SK-N-MC (cell line): ENCODE results near the gene TLR3.
A peak's percentile ranks its signal among the peaks of the same experiment; 100 is the strongest.

Source experiments
- DNase-seq: peaks from one replicate; pipeline ENCODE4 v3.0.0-alpha.2; 2011; ENCODE audit warnings: low read depth, low spot score
- H3K27ac ChIP-seq: fragments of 200-600 bp; sonication (generic); 2 replicates; pipeline ENCODE4 v1.5.1; 2016; ENCODE audit warnings: mixed run types
- H3K36me3 ChIP-seq: fragments of 200-600 bp; sonication (generic); 2 replicates; pipeline ENCODE4 v1.6.1; 2017; ENCODE audit warnings: antibody characterized with exemption, low read length, mixed read lengths; ENCODE audit not compliant: insufficient read depth
- H3K4me3 ChIP-seq: fragments of 200-600 bp; sonication (generic); 2 replicates; pipeline ENCODE4 v1.5.1; 2016
- H3K9ac ChIP-seq: fragments of 200-600 bp; sonication (generic); 2 replicates; pipeline ENCODE4 v1.8.0; 2017; ENCODE audit warnings: mixed run types, mixed read lengths; ENCODE audit not compliant: insufficient read length
- H3K9me3 ChIP-seq: fragments of 200-600 bp; sonication (generic); 2 replicates; pipeline ENCODE4 v1.6.1; 2017; ENCODE audit warnings: low read depth, mild to moderate bottlenecking, antibody characterized with exemption, low read length, moderate library complexity, mixed read lengths
- EZH2 ChIP-seq: fragments of 200-600 bp; sonication (generic); IDR thresholded peaks from one replicate; pipeline ENCODE4 v1.6.1; 2017; ENCODE audit warnings: antibody characterized with exemption
- FOXP2 ChIP-seq: optimal IDR thresholded peaks from 2 replicates; pipeline ENCODE3; 2011; ENCODE audit warnings: mild to moderate bottlenecking, moderate library complexity; ENCODE audit not compliant: insufficient read depth; ENCODE audit errors: extremely low read length, control extremely low read depth
- POLR2AphosphoS5 ChIP-seq: IDR thresholded peaks from 2 replicates; pipeline ENCODE4 v1.6.1; 2012; ENCODE audit warnings: mild to moderate bottlenecking, low read depth, low read length, borderline replicate concordance

The TLR3 gene

GRCh38 chr4:186068581-186069348 lies at the start of gene TLR3:
TSS of gene TLR3 (plus strand) at chr4:186069156. CDS start at chr4:186076620, 7,464 bp downstream.
- TF ChIP-seq EZH2 (no peak), POLR2AphosphoS5 (no peak), FOXP2 (no peak)
- Histone ChIP-seq H3K4me3 (peak within 1 kb of the TSS; percentile 34), H3K27ac (no peak within 1 kb of the TSS), H3K36me3 (no peaks in the 10 kb centered on the region), H3K9ac (no peak within 1 kb of the TSS), H3K9me3 (no peaks in the 10 kb centered on the region)
- no peak for DNase-seq

- H3K27ac ChIP-seq, result no peak overlapping the region
Measured at GRCh38 chr4:186019269-186019668, 49.7 kb upstream of the TLR3 start.

GRCh38 chr4:186020106-186020792 lies 48.7 kb upstream of the TLR3 start:
- TF ChIP-seq FOXP2 (no peak), EZH2 (no peak), POLR2AphosphoS5 (no peak)
- DNase-seq, result no peak
- Histone ChIP-seq H3K36me3 (no peaks in the 10 kb centered on the region), H3K9me3 (no peaks in the 10 kb centered on the region), H3K4me3 (no peak overlapping the region), H3K27ac (no peak overlapping the region), H3K9ac (no peak overlapping the region)

More at GRCh38 chr4:186019269-186019668, 49.7 kb upstream of the TLR3 start:
- TF ChIP-seq EZH2 (no peak), FOXP2 (no peak), POLR2AphosphoS5 (no peak)
- no peaks in the 10 kb centered on the region for H3K9me3 ChIP-seq
- no peak for DNase-seq
- no peaks in the 10 kb centered on the region for H3K36me3 ChIP-seq
- H3K4me3 ChIP-seq, result no peak overlapping the region
- H3K9ac ChIP-seq, result no peak overlapping the region

- no peak overlapping the region for H3K27ac ChIP-seq
Measured at GRCh38 chr4:186020793-186021407, 48.1 kb upstream of the TLR3 start.

GRCh38 chr4:186021461-186022167 lies 47.3 kb upstream of the TLR3 start:
- Histone ChIP-seq H3K4me3 (no peak overlapping the region), H3K27ac (no peak overlapping the region), H3K9me3 (no peaks in the 10 kb centered on the region), H3K36me3 (no peaks in the 10 kb centered on the region), H3K9ac (no peak overlapping the region)
- TF ChIP-seq POLR2AphosphoS5, result no peak
- no peak for TF ChIP-seq EZH2
- no peak for DNase-seq

More at GRCh38 chr4:186020793-186021407, 48.1 kb upstream of the TLR3 start:
- Histone ChIP-seq H3K9ac (no peak overlapping the region), H3K4me3 (no peak overlapping the region), H3K36me3 (no peaks in the 10 kb centered on the region), H3K9me3 (no peaks in the 10 kb centered on the region)
- TF ChIP-seq FOXP2, result no peak
- TF ChIP-seq EZH2, result no peak
- TF ChIP-seq POLR2AphosphoS5, result no peak
- no peak for DNase-seq

- Histone ChIP-seq H3K36me3 (no peaks in the 10 kb centered on the region), H3K4me3 (no peak overlapping the region), H3K27ac (no peak overlapping the region), H3K9ac (no peak overlapping the region), H3K9me3 (no peaks in the 10 kb centered on the region)
- DNase-seq, result no peak
- TF ChIP-seq FOXP2 (no peak), POLR2AphosphoS5 (no peak), EZH2 (no peak)
Measured at GRCh38 chr4:186023975-186024374, 45.0 kb upstream of the TLR3 start.

- Histone ChIP-seq H3K4me3 (no peak overlapping the region), H3K9ac (no peak overlapping the region), H3K27ac (no peak overlapping the region), H3K9me3 (no peaks in the 10 kb centered on the region), H3K36me3 (no peaks in the 10 kb centered on the region)
- DNase-seq, result no peak
- no peak for TF ChIP-seq FOXP2
- no peak for TF ChIP-seq POLR2AphosphoS5
- no peak for TF ChIP-seq EZH2
Measured at GRCh38 chr4:186024637-186025407, 44.1 kb upstream of the TLR3 start.

GRCh38 chr4:186025408-186025690 lies 43.6 kb upstream of the TLR3 start:
- Histone ChIP-seq H3K36me3 (no peaks in the 10 kb centered on the region), H3K4me3 (no peak overlapping the region), H3K9me3 (no peaks in the 10 kb centered on the region), H3K9ac (no peak overlapping the region), H3K27ac (no peak overlapping the region)
- TF ChIP-seq POLR2AphosphoS5 (no peak), FOXP2 (no peak), EZH2 (no peak)
- DNase-seq, result no peak
